Dedifferentiated amniotic fluid mesenchymal stem cell (primary cell): ENCODE data around the gene MCL1.
A peak's percentile ranks its signal among the peaks of the same experiment; 100 is the strongest.
"Not testable (repeated sequence)": the region's sequence is repeated elsewhere in the genome, so short reads cannot be mapped to it uniquely, and the experiment has no call there.

Experiments used
- DNase-seq: peaks from one replicate; pipeline ENCODE4 v3.0.0-alpha.2; 2016; ENCODE audit errors: extremely low spot score

Gene MCL1

GRCh38 chr1:150602372-150602771, 23.0 kb upstream of the MCL1 start:
- DNase-seq: not testable (repeated sequence)

- DNase-seq: no peak
These were observed 22.1 kb upstream of the MCL1 start for GRCh38 chr1:150601540-150601939.

- not testable (repeated sequence) for DNase-seq
These were observed 18.9 kb upstream of the MCL1 start for GRCh38 chr1:150598346-150598745.

- DNase-seq: no peak
These were observed 17.6 kb upstream of the MCL1 start for GRCh38 chr1:150596976-150597375.

- no peak for DNase-seq
These were observed 16.9 kb upstream of the MCL1 start for GRCh38 chr1:150596095-150596892.

GRCh38 chr1:150582371-150582770, 3.0 kb upstream of the MCL1 start:
- DNase-seq: no peak

- not testable (repeated sequence) for DNase-seq
These were observed 2.6 kb upstream of the MCL1 start for GRCh38 chr1:150581962-150582361.

- DNase-seq: not testable (repeated sequence)
These were observed 2.0 kb upstream of the MCL1 start for GRCh38 chr1:150581437-150581836.

GRCh38 chr1:150580966-150581365, 1.6 kb upstream of the MCL1 start:
- not testable (repeated sequence) for DNase-seq

GRCh38 chr1:150579945-150580642, 684 bp upstream of the MCL1 start:
- no peak for DNase-seq

GRCh38 chr1:150578272-150579109, 919 bp downstream of the MCL1 start:
- DNase-seq: peak; percentile 76

- peak; percentile 31 for DNase-seq
These were observed 1.7 kb downstream of the MCL1 start for GRCh38 chr1:150577557-150578271.

GRCh38 chr1:150576794-150577556, 2.4 kb downstream of the MCL1 start:
- no peak for DNase-seq

- no peak for DNase-seq
These were observed 3.1 kb downstream of the MCL1 start for GRCh38 chr1:150576367-150576711.

- no peak for DNase-seq
These were observed 3.7 kb downstream of the MCL1 start for GRCh38 chr1:150575518-150576366.

- no peak for DNase-seq
These were observed 4.3 kb downstream of the MCL1 start for GRCh38 chr1:150575072-150575489.

- no peak for DNase-seq
These were observed 4.9 kb downstream of the MCL1 start for GRCh38 chr1:150574260-150575071.

- DNase-seq: not testable (repeated sequence)
These were observed 5.8 kb downstream of the MCL1 start for GRCh38 chr1:150573648-150574071.
